ENCODE results near the gene KRTAP4-5.

The KRTAP4-5 gene

DNA sequence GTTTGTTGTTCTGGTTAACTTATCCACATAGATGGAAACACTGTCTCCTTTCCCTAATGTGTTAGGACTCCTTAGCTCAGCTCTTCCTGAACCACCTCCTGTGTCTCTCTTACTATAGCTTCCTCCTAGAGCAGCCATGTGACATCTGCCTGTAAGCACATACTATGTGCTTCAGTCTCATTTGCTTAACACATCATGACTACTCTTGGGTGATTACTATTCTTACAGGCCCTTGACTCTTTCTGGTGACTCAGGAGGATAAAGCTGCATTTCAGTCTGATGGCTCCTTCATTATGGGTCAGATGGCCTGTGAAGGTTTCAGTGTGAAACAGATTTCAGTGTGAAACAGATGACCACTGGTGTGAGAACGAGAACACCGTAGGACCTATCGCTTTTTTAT, 28.7 kb upstream of the KRTAP4-5 start:
- TF ChIP-seq, protein P1, sequence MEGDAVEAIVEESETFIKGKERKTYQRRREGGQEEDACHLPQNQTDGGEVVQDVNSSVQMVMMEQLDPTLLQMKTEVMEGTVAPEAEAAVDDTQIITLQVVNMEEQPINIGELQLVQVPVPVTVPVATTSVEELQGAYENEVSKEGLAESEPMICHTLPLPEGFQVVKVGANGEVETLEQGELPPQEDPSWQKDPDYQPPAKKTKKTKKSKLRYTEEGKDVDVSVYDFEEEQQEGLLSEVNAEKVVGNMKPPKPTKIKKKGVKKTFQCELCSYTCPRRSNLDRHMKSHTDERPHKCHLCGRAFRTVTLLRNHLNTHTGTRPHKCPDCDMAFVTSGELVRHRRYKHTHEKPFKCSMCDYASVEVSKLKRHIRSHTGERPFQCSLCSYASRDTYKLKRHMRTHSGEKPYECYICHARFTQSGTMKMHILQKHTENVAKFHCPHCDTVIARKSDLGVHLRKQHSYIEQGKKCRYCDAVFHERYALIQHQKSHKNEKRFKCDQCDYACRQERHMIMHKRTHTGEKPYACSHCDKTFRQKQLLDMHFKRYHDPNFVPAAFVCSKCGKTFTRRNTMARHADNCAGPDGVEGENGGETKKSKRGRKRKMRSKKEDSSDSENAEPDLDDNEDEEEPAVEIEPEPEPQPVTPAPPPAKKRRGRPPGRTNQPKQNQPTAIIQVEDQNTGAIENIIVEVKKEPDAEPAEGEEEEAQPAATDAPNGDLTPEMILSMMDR (conservative IDR thresholded peaks at IDR 0.05), result no peak

DNA sequence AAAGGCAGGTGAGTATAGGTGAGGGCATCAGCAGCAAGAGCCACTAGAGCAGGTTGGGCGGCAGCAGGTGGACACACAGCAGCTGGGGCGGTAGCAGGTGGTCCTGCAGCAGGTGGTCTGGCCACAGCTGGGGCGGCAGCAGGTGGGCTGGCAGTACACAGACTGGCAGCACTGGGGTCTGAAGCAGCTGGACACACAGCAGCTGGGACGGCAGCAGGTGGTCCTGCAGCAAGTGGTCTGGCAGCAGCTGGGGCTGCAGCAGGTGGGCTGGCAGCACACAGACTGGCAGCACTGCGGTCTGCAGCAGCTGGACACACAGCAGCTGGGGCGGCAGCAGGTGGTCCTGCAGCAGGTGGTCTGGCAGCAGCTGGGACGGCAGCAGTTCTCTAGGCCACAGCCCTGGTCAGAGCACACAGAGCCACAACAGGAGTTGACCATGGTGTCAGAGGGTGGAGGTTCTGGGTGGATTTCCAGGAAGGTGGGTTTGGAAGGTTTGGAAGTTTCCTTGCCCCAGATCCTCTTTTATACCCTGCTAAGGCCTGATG, 28.2 kb upstream of the KRTAP4-5 start, which contains the start of gene KRTAP4-2:
Gene KRTAP4-2 (minus strand): TSS at position 495 of the 545 bp plus-strand sequence. CDS start 57 bp downstream, at position 438.
- no peak within 1 kb of the TSS for H3K27ac ChIP-seq
- TF ChIP-seq, protein P1 (conservative IDR thresholded peaks at IDR 0.05), result no peak

More for the DNA sequence above, 28.7 kb upstream of the KRTAP4-5 start:
- no peak overlapping the region for H3K27ac ChIP-seq

GRCh38 chr17:41176744-41177387, 27.2 kb upstream of the KRTAP4-5 start:
- TF ChIP-seq, protein P1 (conservative IDR thresholded peaks at IDR 0.05), result no peak
- no peak overlapping the region for H3K27ac ChIP-seq

DNA sequence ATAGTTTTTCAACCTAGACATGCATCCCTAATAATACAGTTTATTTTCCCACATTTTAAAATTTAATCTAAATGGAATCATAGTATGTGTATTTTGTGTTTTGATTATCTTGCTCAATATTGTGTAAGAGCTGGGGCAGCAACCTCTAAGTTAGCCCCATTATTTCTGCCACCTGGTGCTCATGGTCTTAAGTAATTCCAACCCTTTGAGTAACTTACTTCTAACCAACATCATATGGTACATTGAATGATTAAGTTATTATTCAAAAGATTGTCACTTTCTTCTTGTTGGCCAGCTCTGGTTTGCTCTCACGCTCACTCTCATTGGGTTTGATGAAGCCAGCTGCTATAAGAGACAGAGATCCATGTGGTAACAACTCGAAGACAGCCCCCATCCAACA, 22.3 kb upstream of the KRTAP4-5 start:
- TF ChIP-seq, protein P1 (conservative IDR thresholded peaks at IDR 0.05), result no peak
- no peak overlapping the region for H3K27ac ChIP-seq

- H3K27ac ChIP-seq, result no peak within 1 kb of the TSS
- TF ChIP-seq, protein P1 (conservative IDR thresholded peaks at IDR 0.05), result no peak
Observed at GRCh38 chr17:41168121-41168520, 18.5 kb upstream of the KRTAP4-5 start, which contains the start of gene KRTAP4-3. TSS of gene KRTAP4-3 (minus strand) at chr17:41168221. CDS start at chr17:41168172, 49 bp downstream.

DNA sequence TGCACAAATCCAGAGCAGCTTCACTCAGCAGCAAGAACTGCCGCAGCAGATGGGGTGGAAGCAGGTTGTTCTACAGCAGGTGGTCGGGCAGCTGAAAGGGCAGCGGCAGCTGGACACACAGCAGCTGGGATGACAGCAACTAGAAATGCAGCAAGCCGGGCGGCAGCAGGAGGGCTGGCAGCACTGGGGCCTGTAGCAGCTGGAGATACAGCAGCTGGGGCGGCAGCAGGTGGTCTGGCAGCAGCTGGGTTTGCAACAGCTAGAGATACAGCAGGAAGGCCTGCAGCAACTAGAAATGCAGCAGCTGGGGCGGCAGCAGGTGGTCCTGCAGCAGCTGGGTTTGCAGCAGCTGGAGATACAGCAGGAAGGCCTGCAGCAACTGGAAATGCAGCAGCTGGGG, 17.9 kb upstream of the KRTAP4-5 start:
- TF ChIP-seq, protein P1 (conservative IDR thresholded peaks at IDR 0.05), result no peak
- H3K27ac ChIP-seq, result no peak overlapping the region

DNA sequence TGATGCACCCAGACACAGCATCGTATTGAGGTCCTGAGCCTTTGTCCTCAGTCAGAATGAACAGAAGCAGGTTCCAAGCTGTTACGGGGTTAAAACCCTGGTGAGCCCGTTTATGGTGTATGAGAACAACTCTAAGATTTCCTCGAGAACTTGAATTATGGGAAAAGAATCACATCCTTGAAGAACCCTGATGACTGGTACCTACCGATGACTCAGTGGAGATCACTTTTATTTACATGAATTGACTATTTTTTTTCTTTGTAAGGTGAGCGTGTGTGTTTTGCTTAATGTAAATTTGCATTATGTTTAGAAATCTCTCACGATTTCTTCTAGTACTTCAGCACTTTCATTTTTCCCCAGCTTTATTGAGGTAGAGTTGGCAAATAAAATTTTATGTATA, 14.2 kb upstream of the KRTAP4-5 start:
- TF ChIP-seq, protein P1 (conservative IDR thresholded peaks at IDR 0.05), result no peak
- no peak overlapping the region for H3K27ac ChIP-seq
